Ammon's horn (tissue), 1 donor: ENCODE data around the gene SBF2.
A peak's percentile ranks its signal among the peaks of the same experiment; 100 is the strongest.
"Not testable (repeated sequence)": the region's sequence is repeated elsewhere in the genome, so short reads cannot be mapped to it uniquely, and the experiment has no call there.

ENCODE experiments used
- DNase-seq: peaks from one replicate; pipeline ENCODE4 v3.0.0-alpha.2; 2016; ENCODE audit warnings: low spot score

The SBF2 gene

GRCh38 chr11:9745411-9746211 lies 548.4 kb downstream of the SBF2 start:
- DNase-seq: no peak

GRCh38 chr11:9743512-9743911 lies 550.5 kb downstream of the SBF2 start:
- DNase-seq: not testable (repeated sequence)

GRCh38 chr11:9741260-9741659 lies 552.8 kb downstream of the SBF2 start:
- DNase-seq: no peak

- no peak for DNase-seq
These were observed 553.7 kb downstream of the SBF2 start for GRCh38 chr11:9740202-9740883.

- peak; percentile 51 for DNase-seq
These were observed 554.7 kb downstream of the SBF2 start for GRCh38 chr11:9739123-9739900.

- DNase-seq: no peak
These were observed 555.3 kb downstream of the SBF2 start for GRCh38 chr11:9738707-9739106.

GRCh38 chr11:9738116-9738515 lies 555.9 kb downstream of the SBF2 start:
- DNase-seq: peak; percentile 72

GRCh38 chr11:9736365-9736764 lies 557.7 kb downstream of the SBF2 start:
- DNase-seq: no peak

- DNase-seq: no peak
These were observed 558.1 kb downstream of the SBF2 start for GRCh38 chr11:9735919-9736318.

- DNase-seq: no peak
These were observed 558.8 kb downstream of the SBF2 start for GRCh38 chr11:9735236-9735635.

GRCh38 chr11:9733212-9733611 lies 560.8 kb downstream of the SBF2 start:
- DNase-seq: no peak

GRCh38 chr11:9732453-9732852 lies 561.6 kb downstream of the SBF2 start:
- DNase-seq: peak; percentile 38

GRCh38 chr11:9731256-9731655 lies 562.8 kb downstream of the SBF2 start:
- no peak for DNase-seq
